MCF 10A (cell line): ENCODE measurements around the gene HDGFL3. TPM values are rescaled to one million over a fixed set of nuclear protein-coding genes. Genes with fewer than 3 reads are reported as not detected.

ENCODE experiments used
- BruUV-seq: library from RNA; stranded (reverse); fragments of 400-500 nt; replicated peaks from 2 replicates; lab custom pipeline; 2021; lab: Mats Ljungman, UMichigan
- CTCF ChIA-PET: fragments of 300-600 bp; sonication (Branson Sonifier 250); formaldehyde crosslinking; extraction: SDS; loops from one replicate; lab custom pipeline; 2021; ENCODE audit warnings: antibody characterized with exemption, inconsistent platforms; lab: Yijun Ruan, JAX
- POLR2A ChIA-PET: fragments of 300-600, 350-650 bp; sonication (Branson Sonifier 250); formaldehyde crosslinking; extraction: SDS; loops from one replicate; lab custom pipeline; 2020; ENCODE audit warnings: antibody characterized with exemption, inconsistent platforms; lab: Yijun Ruan, JAX
- DNase-seq: peaks from one replicate; pipeline ENCODE4 v3.0.0-alpha.2; 2018; ENCODE audit not compliant: unreplicated experiment
- H3K27ac Mint-ChIP-seq: one replicate; pipeline ENCODE4 v1.8.0; 2022; ENCODE audit warnings: mild to moderate bottlenecking, low read depth, mixed read lengths; ENCODE audit not compliant: unreplicated experiment
- H3K27me3 Mint-ChIP-seq: one replicate; pipeline ENCODE4 v1.8.0; 2022; ENCODE audit warnings: mixed read lengths; ENCODE audit not compliant: insufficient read depth, unreplicated experiment
- H3K36me3 Mint-ChIP-seq: one replicate; pipeline ENCODE4 v1.8.0; 2022; ENCODE audit warnings: mild to moderate bottlenecking, moderate library complexity, mixed read lengths; ENCODE audit not compliant: insufficient read depth, unreplicated experiment
- H3K4me1 Mint-ChIP-seq: one replicate; pipeline ENCODE4 v1.8.0; 2022; ENCODE audit warnings: mixed read lengths; ENCODE audit not compliant: insufficient read depth, unreplicated experiment
- H3K4me3 Mint-ChIP-seq: one replicate; pipeline ENCODE4 v1.8.0; 2022; ENCODE audit warnings: mild to moderate bottlenecking, moderate library complexity, mixed read lengths; ENCODE audit not compliant: unreplicated experiment
- H3K9me3 Mint-ChIP-seq: one replicate; pipeline ENCODE4 v1.8.0; 2022; ENCODE audit warnings: mixed read lengths; ENCODE audit not compliant: unreplicated experiment
- CTCF ChIP-seq: fragments of 200-600 bp; IDR thresholded peaks from one replicate; pipeline ENCODE4 v1.8.0; 2022; ENCODE audit warnings: antibody characterized with exemption, mild to moderate bottlenecking; ENCODE audit not compliant: unreplicated experiment
- intact Hi-C: fragments of 100-400 bp; cut with micrococcal nuclease; formaldehyde crosslinking; loops from 2 replicates; pipeline ENCODE4 v1.14.1; 2022
- total RNA-seq: library from RNA; stranded (reverse); gene quantifications from 2 replicates; pipeline ENCODE4 v1.2.3, GENCODE V29; 2022

HDGFL3 gene
- total RNA-seq, 1 experiment from 2014 or later = 80.4 TPM

DNA sequence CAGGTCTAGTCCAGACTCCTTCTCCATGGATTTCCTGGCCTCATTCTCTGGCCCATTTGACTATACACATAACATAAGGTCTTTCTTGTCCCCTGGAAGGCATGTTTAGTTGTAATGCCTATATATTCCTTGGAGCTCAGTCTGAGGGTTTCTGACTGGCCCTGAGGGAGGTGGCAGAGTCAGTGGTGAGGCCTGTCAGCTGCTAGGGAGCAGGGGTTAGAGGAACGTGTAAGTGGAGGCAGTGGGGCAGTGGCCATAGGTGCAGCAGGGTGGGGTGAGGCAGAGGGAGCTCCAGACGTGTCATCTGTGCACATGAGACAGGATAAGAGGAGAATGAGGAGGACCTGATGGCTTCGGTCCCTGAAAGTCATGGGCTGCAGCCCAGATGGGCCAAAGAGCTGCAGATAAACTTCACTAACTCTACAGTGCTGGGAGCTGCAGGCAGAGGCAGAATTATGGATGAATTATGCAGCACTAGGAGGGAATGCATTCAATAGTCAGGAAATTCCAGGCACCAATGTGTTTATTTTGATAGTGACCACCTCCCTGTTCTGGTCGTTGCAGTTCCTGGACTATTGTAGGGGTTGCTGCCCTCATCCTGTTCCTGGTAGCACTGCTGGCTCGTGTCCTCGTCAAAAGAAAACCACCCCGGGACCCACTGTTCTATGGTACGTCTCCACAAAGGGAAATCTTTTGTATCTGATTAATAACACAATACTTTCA lies 95.2 kb downstream of the HDGFL3 start:
- Mint-ChIP-seq H3K27ac (no peak overlapping the region), H3K4me1 (no peaks in the 10 kb centered on the region), H3K36me3 (no peaks in the 10 kb centered on the region), H3K4me3 (no peak overlapping the region), H3K9me3 (peaks cover 9% of the 10 kb centered on the region), H3K27me3 (no peaks in the 10 kb centered on the region)
- ChIA-PET POLR2A (interaction anchor here (0.6 to 0.9 kb wide), 2 partner anchors 10 to 362 kb away, joined by 3 to 4 read pairs; no protein-coding TSS in a partner anchor), CTCF (no interaction called here)
- DNase-seq = no peak
- no TSS peak for BruUV-seq
- intact Hi-C loops = no loop called here
- TF ChIP-seq CTCF = no peak

- ChIA-PET CTCF (no interaction called here), POLR2A (no interaction called here)
- BruUV-seq = no TSS peak
- Mint-ChIP-seq H3K4me3 (no peak overlapping the region), H3K27me3 (no peaks in the 10 kb centered on the region), H3K36me3 (no peaks in the 10 kb centered on the region), H3K4me1 (no peaks in the 10 kb centered on the region), H3K27ac (no peak overlapping the region), H3K9me3 (peaks cover 9% of the 10 kb centered on the region)
- intact Hi-C loops = no loop called here
- TF ChIP-seq CTCF = no peak
- no peak for DNase-seq
Observed at GRCh38 chr15:83111149-83111548, 96.5 kb downstream of the HDGFL3 start.

DNA sequence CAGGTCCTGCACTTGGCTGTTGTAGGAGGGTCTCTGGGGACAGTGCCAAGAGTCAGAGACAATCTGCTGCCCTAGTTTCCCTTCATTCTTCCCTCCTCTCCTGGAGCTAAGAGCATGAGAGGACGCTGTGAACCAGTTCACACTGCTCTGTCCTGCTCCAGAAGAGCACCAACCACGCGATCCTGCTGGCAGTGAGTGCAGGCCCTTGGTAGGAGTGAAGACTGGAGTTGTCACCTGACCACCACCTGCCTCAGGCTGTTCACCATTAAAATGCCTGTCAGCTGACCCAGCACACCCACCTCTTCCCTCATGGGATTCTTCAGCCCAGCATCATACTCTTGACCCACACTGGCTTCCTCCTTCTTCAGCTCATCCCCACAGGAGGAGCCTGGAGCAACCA lies 97.2 kb downstream of the HDGFL3 start:
- no peak for TF ChIP-seq CTCF
- no TSS peak for BruUV-seq
- H3K4me3 Mint-ChIP-seq = no peak overlapping the region
- no peaks in the 10 kb centered on the region for H3K4me1 Mint-ChIP-seq
- ChIA-PET CTCF (no interaction called here), POLR2A (no interaction called here)
- DNase-seq = no peak
- H3K27ac Mint-ChIP-seq = no peak overlapping the region
- H3K36me3 Mint-ChIP-seq = no peaks in the 10 kb centered on the region
- no peaks in the 10 kb centered on the region for H3K27me3 Mint-ChIP-seq
- H3K9me3 Mint-ChIP-seq = peaks cover 9% of the 10 kb centered on the region
- intact Hi-C loops = no loop called here

DNA sequence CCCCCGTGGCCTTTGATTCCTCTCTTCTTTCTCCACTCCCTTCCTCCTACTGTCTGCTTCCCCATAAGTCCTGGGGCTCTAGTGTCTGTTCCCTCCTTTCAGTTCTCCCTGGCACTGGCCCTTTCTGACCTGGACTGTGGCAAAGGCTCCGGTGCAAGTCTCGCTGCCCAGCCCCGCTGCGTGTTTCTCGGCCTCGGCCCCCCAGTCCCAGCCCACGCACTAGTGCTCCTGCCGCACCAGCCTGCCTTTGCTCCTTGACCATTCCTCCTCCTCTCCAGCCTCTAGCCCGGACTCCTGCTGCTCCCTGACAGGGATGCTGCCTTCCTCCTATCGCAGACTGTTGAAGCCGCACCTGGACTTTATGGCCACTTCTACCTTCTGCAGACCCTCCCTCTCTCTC lies 98.1 kb downstream of the HDGFL3 start:
- peaks cover 9% of the 10 kb centered on the region for H3K9me3 Mint-ChIP-seq
- DNase-seq = no peak
- intact Hi-C loops = no loop called here
- CTCF ChIA-PET = no interaction called here
- H3K4me3 Mint-ChIP-seq = no peak overlapping the region
- no peak for TF ChIP-seq CTCF
- H3K27me3 Mint-ChIP-seq = no peaks in the 10 kb centered on the region
- no peaks in the 10 kb centered on the region for H3K36me3 Mint-ChIP-seq
- no peaks in the 10 kb centered on the region for H3K4me1 Mint-ChIP-seq
- POLR2A ChIA-PET = no interaction called here
- no TSS peak for BruUV-seq
- no peak overlapping the region for H3K27ac Mint-ChIP-seq
